Endothelial cell of umbilical vein (primary cell): ENCODE measurements around the gene DDX54. TPM values are rescaled to one million over a fixed set of nuclear protein-coding genes. Genes with fewer than 3 reads are reported as not detected.

Experiments used
- BruUV-seq: library from RNA; stranded (reverse); fragments of 400-500 nt; replicated peaks from 2 replicates; lab custom pipeline; 2021; lab: Mats Ljungman, UMichigan
- CTCF ChIA-PET: fragments of 300-600, 350-600 bp; sonication (Branson Sonifier 250); formaldehyde crosslinking; loops from one replicate; lab custom pipeline; 2021; ENCODE audit warnings: antibody characterized with exemption, inconsistent platforms; lab: Charles Lee
- POLR2A ChIA-PET: fragments of 300-600, 350-600 bp; sonication (Branson Sonifier 250); formaldehyde crosslinking; loops from one replicate; lab custom pipeline; 2021; ENCODE audit warnings: antibody characterized with exemption, inconsistent platforms; lab: Charles Lee
- DNase-seq: peaks from one replicate; pipeline ENCODE4 v3.0.0-alpha.2; 2011; ENCODE audit warnings: low read depth, low spot score
- FAIRE-seq: peaks from 2 replicates; lab custom pipeline; 2011; peaks lifted over from hg19 to GRCh38; lab: Jason Lieb, UNC
- H2AFZ ChIP-seq: 2 replicates; pipeline ENCODE4 v1.6.0; 2012; ENCODE audit warnings: low read depth, low read length, control low read depth, inconsistent platforms
- H3K27ac ChIP-seq: 2 replicates; pipeline ENCODE4 v1.5.1; 2011; ENCODE audit warnings: low read depth, mild to moderate bottlenecking, control low read depth, low read length, moderate library complexity; ENCODE audit not compliant: insufficient read depth
- H3K27me3 ChIP-seq, 2 experiments: 2 replicates each; pipeline versions ENCODE4 v1.6.0 to v1.6.1; 2011; ENCODE audit warnings: low read length in 2 of 2, mixed read lengths in 1 of 2; ENCODE audit not compliant: control insufficient read depth in 2 of 2, insufficient read depth in 2 of 2
- H3K36me3 ChIP-seq, 2 experiments: 2 replicates in 1 of 2; 3 replicates in 1 of 2; pipeline ENCODE4 v1.5.1; 2011; ENCODE audit warnings: low read length in 2 of 2, mild to moderate bottlenecking in 1 of 2, moderate library complexity in 1 of 2; ENCODE audit not compliant: control insufficient read depth in 2 of 2, insufficient read depth in 2 of 2; ENCODE audit errors: extremely low read depth in 1 of 2
- H3K4me1 ChIP-seq: 3 replicates; pipeline ENCODE4 v1.5.1; 2011; ENCODE audit warnings: mild to moderate bottlenecking, low read length; ENCODE audit not compliant: control insufficient read depth, insufficient read depth; ENCODE audit errors: extremely low read depth
- H3K4me2 ChIP-seq: 2 replicates; pipeline ENCODE4 v1.6.1; 2011; ENCODE audit warnings: low read length, control low read depth, mixed read lengths; ENCODE audit not compliant: insufficient read depth
- H3K4me3 ChIP-seq, 3 experiments: fragments of 200-600 bp in 1 of 3; sonication (generic), shearing (Covaris generic) in 1 of 3; replicated peaks in 1 of 3; 2 replicates each; pipeline ENCODE4 v1.5.1; 2011 to 2016; ENCODE audit warnings: control low read depth in 3 of 3, low read length in 3 of 3, mild to moderate bottlenecking in 2 of 3, inconsistent platforms in 1 of 3, low read depth in 1 of 3, moderate library complexity in 1 of 3; ENCODE audit not compliant: insufficient read depth in 1 of 3
- H3K79me2 ChIP-seq: 2 replicates; pipeline ENCODE4 v1.6.0; 2012; ENCODE audit warnings: low read length, inconsistent platforms; ENCODE audit not compliant: control insufficient read depth, insufficient read depth
- H3K9ac ChIP-seq: replicated peaks from 2 replicates; pipeline ENCODE3; 2011; ENCODE audit warnings: low read length, control low read depth; ENCODE audit not compliant: insufficient read depth; ENCODE audit errors: extremely low read depth
- H3K9me1 ChIP-seq: replicated peaks from 3 replicates; pipeline ENCODE4 v1.6.0; 2011; ENCODE audit warnings: mild to moderate bottlenecking, low read length; ENCODE audit not compliant: control insufficient read depth, insufficient read depth; ENCODE audit errors: extremely low read depth
- H3K9me3 ChIP-seq: replicated peaks from 2 replicates; pipeline ENCODE4 v1.5.1; 2012; ENCODE audit warnings: low read length, inconsistent platforms; ENCODE audit not compliant: control insufficient read depth, insufficient read depth
- H4K20me1 ChIP-seq: replicated peaks from 2 replicates; pipeline ENCODE3; 2011; ENCODE audit warnings: mild to moderate bottlenecking, low read length; ENCODE audit not compliant: control insufficient read depth, insufficient read depth; ENCODE audit errors: extremely low read depth
- CTCF ChIP-seq, 2 donors: IDR thresholded peaks; 1 replicate in 1 of 2; 2 replicates in 1 of 2; pipeline ENCODE4 v1.5.1; 2011; ENCODE audit warnings: low read length in 2 of 2, mild to moderate bottlenecking in 2 of 2, moderate library complexity in 2 of 2, control low read depth in 1 of 2, inconsistent platforms in 1 of 2, low read depth in 1 of 2; ENCODE audit not compliant: insufficient read depth in 1 of 2; ENCODE audit errors: extremely low read depth in 1 of 2
- EZH2 ChIP-seq: IDR thresholded peaks from 2 replicates; pipeline ENCODE4 v1.6.1; 2012; ENCODE audit warnings: borderline replicate concordance, low read depth, mild to moderate bottlenecking, moderate library complexity, low read length, inconsistent platforms; ENCODE audit not compliant: severe bottlenecking
- FOS ChIP-seq: IDR thresholded peaks from 2 replicates; pipeline ENCODE4 v1.6.1; 2011; ENCODE audit warnings: mild to moderate bottlenecking, low read length, moderate library complexity, borderline replicate concordance; ENCODE audit not compliant: insufficient read depth
- GATA2 ChIP-seq: IDR thresholded peaks from 2 replicates; pipeline ENCODE4 v1.7.0; 2011; ENCODE audit warnings: low read depth, mild to moderate bottlenecking, moderate library complexity, mixed read lengths, low read length; ENCODE audit not compliant: insufficient read length, insufficient read depth
- JUN ChIP-seq: IDR thresholded peaks from 2 replicates; pipeline ENCODE4 v1.6.1; 2011; ENCODE audit warnings: borderline replicate concordance, low read depth; ENCODE audit not compliant: insufficient read length, insufficient read depth
- MAX ChIP-seq: IDR thresholded peaks from 2 replicates; pipeline ENCODE4 v1.6.1; 2011; ENCODE audit not compliant: insufficient read depth, insufficient read length
- MYC ChIP-seq: IDR thresholded peaks from one replicate; pipeline ENCODE4 v1.6.1; 2011; ENCODE audit warnings: mild to moderate bottlenecking, low read depth, low read length
- POLR2A ChIP-seq: IDR thresholded peaks from 2 replicates; pipeline ENCODE4 v1.6.1; 2012; ENCODE audit warnings: low read depth, mild to moderate bottlenecking, control low read depth, low read length
- POLR2AphosphoS5 ChIP-seq: IDR thresholded peaks from 2 replicates; pipeline ENCODE4 v1.6.1; 2012; ENCODE audit warnings: low read depth, mild to moderate bottlenecking, control low read depth, low read length, moderate library complexity; ENCODE audit not compliant: insufficient read depth
- dilution Hi-C: fragments of 300-500 bp; cut with MboI; formaldehyde crosslinking; loops from one replicate; pipeline ENCODE4 v1.15.0; 2019; ENCODE audit warnings: low sequenced_read_pairs; ENCODE audit not compliant: extremely low pct_ligation_motif_present
- intact Hi-C: fragments of 100-400 bp; cut with micrococcal nuclease; formaldehyde crosslinking; loops from one replicate; pipeline ENCODE4 v1.10.0; 2022
- polyA plus RNA-seq, 4 experiments: library from polyadenylated mRNA; depleted of rRNA in 3 of 4; stranded (reverse) in 3 of 4; unstranded in 1 of 4; fragments of >200 nt; gene quantifications; 2 replicates each; pipeline versions ENCODE4 v1.2.1 to v1.2.3, GENCODE V29; 2011 to 2012; ENCODE audit warnings: missing spikeins in 1 of 4
- total RNA-seq: library from RNA; stranded (reverse); gene quantifications from 2 replicates; pipeline ENCODE4 v1.2.3, GENCODE V29; 2021

Gene DDX54
- total and polyA plus RNA-seq, 2 donors (not counting 3 experiments of a cell fraction or from before 2014, with no cell fraction given), result 54.1 to 90.0 TPM

DNA sequence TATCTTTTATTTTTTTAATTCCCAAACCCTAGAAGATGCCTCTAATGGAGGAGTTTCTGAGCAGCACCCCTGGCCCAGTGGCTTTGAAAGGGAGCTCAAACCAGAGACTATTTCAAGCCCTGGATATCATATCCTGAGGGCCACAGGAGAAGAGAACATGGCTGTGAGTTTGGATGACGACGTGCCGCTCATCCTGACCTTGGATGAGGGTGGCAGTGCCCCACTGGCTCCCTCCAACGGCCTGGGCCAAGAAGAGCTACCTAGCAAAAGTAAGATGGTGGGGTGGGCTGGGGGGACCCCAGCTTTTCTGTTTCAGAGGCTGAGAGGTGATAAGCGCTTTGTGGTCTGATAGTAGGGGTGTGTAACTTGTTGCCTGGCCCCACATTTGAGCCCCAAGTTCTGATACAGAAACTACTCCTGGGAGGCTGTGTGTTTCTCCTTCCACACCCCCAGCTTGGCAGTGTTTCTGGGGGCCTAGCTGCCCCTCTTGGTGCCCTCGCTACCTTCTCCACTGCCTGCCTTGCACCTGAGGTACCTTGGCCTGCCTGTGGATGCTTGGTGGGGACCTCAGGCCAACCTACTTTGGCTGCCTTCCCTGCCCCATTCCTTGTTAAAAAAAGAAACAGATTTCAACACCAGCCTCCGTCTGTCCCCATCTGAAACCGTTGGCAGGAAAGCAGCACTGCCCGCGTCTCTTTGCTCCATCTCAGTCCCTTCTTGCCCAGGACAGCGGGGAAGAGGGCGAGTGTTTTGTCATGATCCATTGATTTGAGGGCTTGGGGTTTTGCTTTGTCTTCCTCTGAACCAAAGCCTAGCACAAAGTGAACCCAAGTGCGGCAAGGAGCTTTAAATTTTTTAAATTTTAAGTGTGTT lies 41.7 kb upstream of the DDX54 start:
- H3K4me1 ChIP-seq, result peaks cover 60% of the 10 kb centered on the region
- FAIRE-seq, result no peak

More for the DNA sequence above, 41.7 kb upstream of the DDX54 start:
- no TSS peak for BruUV-seq
- peaks cover 2% of the 10 kb centered on the region for H3K79me2 ChIP-seq
- H4K20me1 ChIP-seq, result no peaks in the 10 kb centered on the region
- ChIA-PET CTCF (interaction anchor here (0.6 kb wide), 1 partner anchor 31 kb away, joined by 3 read pairs; no protein-coding TSS in a partner anchor), POLR2A (no interaction called here)
- H3K9me1 ChIP-seq, result no peaks in the 10 kb centered on the region
- no peak overlapping the region for H2AFZ ChIP-seq
- no peak overlapping the region for H3K9ac ChIP-seq
- TF ChIP-seq EZH2 (no peak), POLR2AphosphoS5 (no peak), POLR2A (no peak), CTCF (IDR thresholded peaks at IDR 0.05; ENCODE audit: extremely low read depth in 1 of 2, insufficient read depth in 1 of 2, low read depth in 1 of 2, low read length in 2 of 2) (no peak), JUN (no peak), MYC (no peak), MAX (no peak), FOS (no peak), GATA2 (no peak)
- H3K4me3 ChIP-seq, result no peak overlapping the region
- no peak overlapping the region for H3K4me2 ChIP-seq
- no peak for DNase-seq
- no peak overlapping the region for H3K27ac ChIP-seq
- dilution Hi-C loops, result no loop called here
- H3K36me3 ChIP-seq, result peaks cover 0 to 2% of the 10 kb centered on the region in 2 experiments
- no peaks in the 10 kb centered on the region for H3K9me3 ChIP-seq
- intact Hi-C loops, result loop anchor here (10.0 kb wide), 1 partner anchor 108 kb away; the partner anchor contains the start of gene SLC8B1
- H3K27me3 ChIP-seq, result no peaks in the 10 kb centered on the region
